ENCODE measurements around the gene BCL10. TPM values are rescaled to one million over a fixed set of nuclear protein-coding genes. Genes with fewer than 3 reads are reported as not detected.

The BCL10 gene
- total and polyA plus RNA-seq, 2 of the 13 experiments (the other 11 are each of a cell fraction or from before 2014, with no cell fraction given): 3.7 to 14.1 TPM

DNA sequence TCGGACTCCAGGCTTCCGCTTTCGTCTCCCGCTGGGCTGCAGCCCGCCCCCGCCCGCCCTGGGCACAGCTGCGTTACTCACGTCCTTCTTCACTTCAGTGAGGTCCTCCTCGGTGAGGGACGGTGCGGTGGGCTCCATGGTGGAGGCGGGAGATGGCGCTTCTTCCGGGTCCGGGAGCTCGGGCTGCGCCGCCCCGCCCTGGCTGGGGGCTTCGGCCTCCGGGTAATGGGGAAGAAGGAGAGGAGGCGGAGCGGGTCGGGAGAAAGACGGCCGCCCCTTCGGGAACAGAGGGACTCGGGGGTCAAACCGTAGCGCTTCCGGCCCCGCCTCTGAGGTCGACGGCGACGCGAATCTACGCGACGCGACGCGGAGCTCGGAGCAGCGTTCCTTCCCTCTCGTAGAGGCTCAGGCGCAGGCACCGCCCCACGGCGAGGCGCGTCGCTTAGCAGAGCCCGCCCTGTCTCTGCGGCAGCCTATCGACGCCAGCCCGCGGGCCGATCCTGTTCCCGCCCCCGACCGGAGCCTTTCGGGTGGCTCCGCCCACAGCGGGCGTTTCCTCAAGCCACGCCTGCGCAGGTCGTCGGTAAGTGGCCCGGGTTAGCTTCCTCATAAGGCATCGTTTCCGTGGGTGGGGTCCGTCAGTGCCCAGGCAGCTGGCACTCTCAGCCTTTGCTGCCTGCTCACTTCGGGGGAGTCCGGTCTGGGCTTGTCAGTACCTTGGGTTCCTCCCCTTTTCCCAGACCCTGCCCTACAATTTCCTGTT, at the start of gene BCL10 (continued):
- no peak for TF ChIP-seq RORA (CRISPR knock-in tag; IDR thresholded peaks at IDR 0.05)
- no peak for TF ChIP-seq CENPT (CRISPR knock-in tag; IDR thresholded peaks at IDR 0.05; ENCODE audit: low read depth)
- peak; percentile 5; the same call in 1 of the 2 replicates for TF ChIP-seq FOXA3 (CRISPR knock-in tag; IDR thresholded peaks at IDR 0.05)
- peak; percentile 89 for TF ChIP-seq THAP11 (CRISPR knock-in tag; IDR thresholded peaks at IDR 0.05)
- peak; percentile 93 for TF ChIP-seq DRAP1 (CRISPR knock-in tag; IDR thresholded peaks at IDR 0.05)
- TF ChIP-seq, protein P1, sequence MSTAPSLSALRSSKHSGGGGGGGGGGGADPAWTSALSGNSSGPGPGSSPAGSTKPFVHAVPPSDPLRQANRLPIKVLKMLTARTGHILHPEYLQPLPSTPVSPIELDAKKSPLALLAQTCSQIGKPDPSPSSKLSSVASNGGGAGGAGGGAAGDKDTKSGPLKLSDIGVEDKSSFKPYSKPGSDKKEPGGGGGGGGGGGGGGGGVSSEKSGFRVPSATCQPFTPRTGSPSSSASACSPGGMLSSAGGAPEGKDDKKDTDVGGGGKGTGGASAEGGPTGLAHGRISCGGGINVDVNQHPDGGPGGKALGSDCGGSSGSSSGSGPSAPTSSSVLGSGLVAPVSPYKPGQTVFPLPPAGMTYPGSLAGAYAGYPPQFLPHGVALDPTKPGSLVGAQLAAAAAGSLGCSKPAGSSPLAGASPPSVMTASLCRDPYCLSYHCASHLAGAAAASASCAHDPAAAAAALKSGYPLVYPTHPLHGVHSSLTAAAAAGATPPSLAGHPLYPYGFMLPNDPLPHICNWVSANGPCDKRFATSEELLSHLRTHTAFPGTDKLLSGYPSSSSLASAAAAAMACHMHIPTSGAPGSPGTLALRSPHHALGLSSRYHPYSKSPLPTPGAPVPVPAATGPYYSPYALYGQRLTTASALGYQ (CRISPR knock-in tag; IDR thresholded peaks at IDR 0.05): no peak
- TF ChIP-seq SKI (IDR thresholded peaks at IDR 0.05; ENCODE audit: partially characterized antibody): no peak
- TF ChIP-seq CREM (IDR thresholded peaks at IDR 0.05): peak; percentile 88
- peak; percentile 57; the same call in 1 of the 2 replicates for TF ChIP-seq CREM (CRISPR knock-in tag; IDR thresholded peaks at IDR 0.05)
- TF ChIP-seq, protein P2, sequence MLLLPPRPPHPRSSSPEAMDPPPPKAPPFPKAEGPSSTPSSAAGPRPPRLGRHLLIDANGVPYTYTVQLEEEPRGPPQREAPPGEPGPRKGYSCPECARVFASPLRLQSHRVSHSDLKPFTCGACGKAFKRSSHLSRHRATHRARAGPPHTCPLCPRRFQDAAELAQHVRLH (CRISPR knock-in tag; IDR thresholded peaks at IDR 0.05; ENCODE audit: borderline replicate concordance, low read depth): peak; percentile 34; the same call in 1 of the 2 replicates
- TF ChIP-seq ZHX2 (IDR thresholded peaks at IDR 0.05; ENCODE audit: low read depth): peak; percentile 68; the same call in 1 of the 2 replicates
- no peak for TF ChIP-seq ZHX2 (CRISPR knock-in tag; IDR thresholded peaks at IDR 0.05; ENCODE audit: borderline replicate concordance)
- 0 out of 2 replicates have a peak, but pooled peaks have one; percentile 22 for TF ChIP-seq ZMYM3 (CRISPR knock-in tag; IDR thresholded peaks at IDR 0.05)
- TF ChIP-seq TRIM22 (IDR thresholded peaks at IDR 0.05): no peak
- no peak for TF ChIP-seq ZNF878 (CRISPR knock-in tag; IDR thresholded peaks at IDR 0.05)
- TF ChIP-seq, protein P3, sequence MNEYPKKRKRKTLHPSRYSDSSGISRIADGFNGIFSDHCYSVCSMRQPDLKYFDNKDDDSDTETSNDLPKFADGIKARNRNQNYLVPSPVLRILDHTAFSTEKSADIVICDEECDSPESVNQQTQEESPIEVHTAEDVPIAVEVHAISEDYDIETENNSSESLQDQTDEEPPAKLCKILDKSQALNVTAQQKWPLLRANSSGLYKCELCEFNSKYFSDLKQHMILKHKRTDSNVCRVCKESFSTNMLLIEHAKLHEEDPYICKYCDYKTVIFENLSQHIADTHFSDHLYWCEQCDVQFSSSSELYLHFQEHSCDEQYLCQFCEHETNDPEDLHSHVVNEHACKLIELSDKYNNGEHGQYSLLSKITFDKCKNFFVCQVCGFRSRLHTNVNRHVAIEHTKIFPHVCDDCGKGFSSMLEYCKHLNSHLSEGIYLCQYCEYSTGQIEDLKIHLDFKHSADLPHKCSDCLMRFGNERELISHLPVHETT (CRISPR knock-in tag; conservative IDR thresholded peaks at IDR 0.05): peak; percentile 80
